Measurements from ENCODE around the gene GPR142. TPM values are rescaled to one million over a fixed set of nuclear protein-coding genes. Genes with fewer than 3 reads are reported as not detected.

GPR142 gene
- polyA plus RNA-seq, 1 donor (not counting 4 experiments of a cell fraction or from before 2014, with no cell fraction given), result not detected

- dilution Hi-C loops (cut with MboI; ENCODE audit: extremely low pct_ligation_motif_present, low sequenced_read_pairs), result no loop called here
These were observed 5.3 kb upstream of the GPR142 start for GRCh38 chr17:74362069-74362405.

GRCh38 chr17:74362810-74363498 lies 4.4 kb upstream of the GPR142 start:
- dilution Hi-C loops (cut with MboI; ENCODE audit: extremely low pct_ligation_motif_present, low sequenced_read_pairs), result no loop called here
- peaks cover 3% of the 10 kb centered on the region for H4K20me1 ChIP-seq (ENCODE audit: control insufficient read depth, extremely low read depth, insufficient read depth, low read length)
- H3K9ac ChIP-seq (ENCODE audit: control insufficient read depth, extremely low read depth, insufficient read depth, low read length), result no peak overlapping the region
- H3K4me1 ChIP-seq (ENCODE audit: control insufficient read depth, extremely low read depth, insufficient read depth, low read length), result no peaks in the 10 kb centered on the region
- no peak overlapping the region for H2AFZ ChIP-seq (ENCODE audit: control insufficient read depth, low read length)
- H3K9me3 ChIP-seq (ENCODE audit: control insufficient read depth, low read depth, low read length), result no peaks in the 10 kb centered on the region
- FAIRE-seq (no peak), DNase-seq (ENCODE audit: low read depth, low spot score) (no peak)
- no peak overlapping the region for H3K4me2 ChIP-seq (ENCODE audit: control insufficient read depth, extremely low read depth, insufficient read depth, low read depth, low read length)
- no peak overlapping the region for H3K4me3 ChIP-seq (ENCODE audit: control insufficient read depth in 2 of 3, extremely low read depth in 1 of 3, insufficient read depth in 2 of 3, low read depth in 1 of 3, low read length in 3 of 3)
- no peaks in the 10 kb centered on the region for H3K36me3 ChIP-seq (ENCODE audit: control insufficient read depth in 2 of 2, extremely low read depth in 1 of 2, insufficient read depth in 2 of 2, low read length in 2 of 2)
- H3K27me3 ChIP-seq (ENCODE audit: control insufficient read depth, extremely low read depth, insufficient read depth, low read length), result peaks cover 50% of the 10 kb centered on the region
- TF ChIP-seq EZH2 (IDR thresholded peaks at IDR 0.05; ENCODE audit: low read length), result no peak
- no peak for TF ChIP-seq CTCF (optimal IDR thresholded peaks at IDR 0.05 in 1 of 3, IDR thresholded peaks at IDR 0.05 in 1 of 3, conservative IDR thresholded peaks at IDR 0.05 in 1 of 3; ENCODE audit: extremely low read depth in 1 of 3, insufficient read depth in 2 of 3, low read length in 3 of 3)
- H3K79me2 ChIP-seq (ENCODE audit: control insufficient read depth, insufficient read depth, low read length), result no peaks in the 10 kb centered on the region
- H3K27ac ChIP-seq (ENCODE audit: control insufficient read depth, insufficient read depth, low read length), result no peak overlapping the region
- no peaks in the 10 kb centered on the region for H3K9me1 ChIP-seq (ENCODE audit: control insufficient read depth, extremely low read depth, insufficient read depth, low read length)

More at GRCh38 chr17:74362069-74362405, 5.3 kb upstream of the GPR142 start:
- Histone ChIP-seq H3K4me3 (ENCODE audit: control insufficient read depth in 2 of 3, extremely low read depth in 1 of 3, insufficient read depth in 2 of 3, low read depth in 1 of 3, low read length in 3 of 3) (no peak overlapping the region), H3K79me2 (ENCODE audit: control insufficient read depth, insufficient read depth, low read length) (no peaks in the 10 kb centered on the region), H3K9me1 (ENCODE audit: control insufficient read depth, extremely low read depth, insufficient read depth, low read length) (no peaks in the 10 kb centered on the region), H3K9ac (ENCODE audit: control insufficient read depth, extremely low read depth, insufficient read depth, low read length) (no peak overlapping the region), H3K9me3 (ENCODE audit: control insufficient read depth, low read depth, low read length) (no peaks in the 10 kb centered on the region), H4K20me1 (ENCODE audit: control insufficient read depth, extremely low read depth, insufficient read depth, low read length) (no peaks in the 10 kb centered on the region), H3K4me2 (ENCODE audit: control insufficient read depth, extremely low read depth, insufficient read depth, low read depth, low read length) (no peak overlapping the region), H3K27me3 (ENCODE audit: control insufficient read depth, extremely low read depth, insufficient read depth, low read length) (peaks cover 54% of the 10 kb centered on the region), H3K36me3 (ENCODE audit: control insufficient read depth in 2 of 2, extremely low read depth in 1 of 2, insufficient read depth in 2 of 2, low read length in 2 of 2) (no peaks in the 10 kb centered on the region), H2AFZ (ENCODE audit: control insufficient read depth, low read length) (no peak overlapping the region), H3K4me1 (ENCODE audit: control insufficient read depth, extremely low read depth, insufficient read depth, low read length) (no peaks in the 10 kb centered on the region), H3K27ac (ENCODE audit: control insufficient read depth, insufficient read depth, low read length) (no peak overlapping the region)
- TF ChIP-seq EZH2 (IDR thresholded peaks at IDR 0.05; ENCODE audit: low read length) (no peak), CTCF (optimal IDR thresholded peaks at IDR 0.05 in 1 of 3, IDR thresholded peaks at IDR 0.05 in 1 of 3, conservative IDR thresholded peaks at IDR 0.05 in 1 of 3; ENCODE audit: extremely low read depth in 1 of 3, insufficient read depth in 2 of 3, low read length in 3 of 3) (no peak)
- FAIRE-seq (no peak), DNase-seq (ENCODE audit: low read depth, low spot score) (no peak)

Measured in keratinocyte (primary cell).